SU-DHL-6 (cell line): ENCODE measurements around the gene SERPINC1.

Source experiments
- H2AFZ ChIP-seq: fragments of 200-600 bp; sonication (generic); 2 replicates; pipeline ENCODE4 v1.6.1; 2014; ENCODE audit warnings: low read depth, mild to moderate bottlenecking, moderate library complexity, mixed read lengths, antibody characterized with exemption, low read length; ENCODE audit not compliant: severe bottlenecking
- H3F3A ChIP-seq: fragments of 200-600 bp; shearing (Covaris generic); 2 replicates; pipeline ENCODE4 v1.6.0; 2016; ENCODE audit warnings: antibody characterized with exemption, mild to moderate bottlenecking; ENCODE audit not compliant: insufficient read depth
- H3K27ac ChIP-seq: fragments of 200-600 bp; sonication (generic); 2 replicates; pipeline ENCODE4 v1.5.1; 2016; ENCODE audit warnings: low read depth, mild to moderate bottlenecking, low read length, moderate library complexity, mixed read lengths
- H3K27me3 ChIP-seq: fragments of 200-600 bp; sonication (generic), shearing (Covaris generic); 2 replicates; pipeline ENCODE4 v1.6.0; 2014; ENCODE audit warnings: mild to moderate bottlenecking, low read length
- H3K36me3 ChIP-seq: fragments of 200-600 bp; sonication (generic); 2 replicates; pipeline ENCODE4 v1.6.1; 2014; ENCODE audit warnings: mild to moderate bottlenecking, low read length, mixed read lengths
- H3K4me2 ChIP-seq: fragments of 300-600, 200-600 bp; shearing (Covaris generic), sonication (generic); 2 replicates; pipeline ENCODE4 v1.6.0; 2014; ENCODE audit warnings: low read length, low read depth, mild to moderate bottlenecking; ENCODE audit not compliant: poor library complexity, severe bottlenecking
- H3K4me3 ChIP-seq: fragments of 200-600 bp; sonication (generic); 2 replicates; pipeline ENCODE4 v1.5.1; 2014; ENCODE audit warnings: antibody characterized with exemption, low read length, mild to moderate bottlenecking, mixed read lengths; ENCODE audit not compliant: insufficient read depth, poor library complexity, severe bottlenecking
- H3K79me2 ChIP-seq: fragments of 200-600 bp; sonication (generic); 2 replicates; pipeline ENCODE4 v1.6.1; 2014; ENCODE audit warnings: mild to moderate bottlenecking, low read length, moderate library complexity; ENCODE audit not compliant: insufficient read depth
- H3K9ac ChIP-seq: fragments of 200-600 bp; sonication (generic); 2 replicates; pipeline ENCODE4 v1.7.0; 2014; ENCODE audit warnings: mild to moderate bottlenecking, low read length
- H3K9me2 ChIP-seq: fragments of 200-600 bp; sonication (generic); replicated peaks from 2 replicates; pipeline ENCODE4 v1.6.1; 2014; ENCODE audit warnings: low read length; ENCODE audit not compliant: insufficient read depth
- H3K9me3 ChIP-seq: fragments of 200-600 bp; sonication (generic); 2 replicates; pipeline ENCODE4 v1.6.1; 2014; ENCODE audit warnings: low read length, mixed read lengths; ENCODE audit not compliant: insufficient read depth
- H4K20me1 ChIP-seq: fragments of 200-600 bp; sonication (generic); 2 replicates; pipeline ENCODE4 v1.6.1; 2014; ENCODE audit warnings: low read depth, mild to moderate bottlenecking, antibody characterized with exemption, low read length, moderate library complexity, mixed read lengths
- EZH2phosphoT487 ChIP-seq: fragments of 200-600 bp; sonication (generic), shearing (Covaris generic); conservative IDR thresholded peaks from 2 replicates; pipeline ENCODE4 v1.6.1; 2018; ENCODE audit warnings: mild to moderate bottlenecking, antibody characterized with exemption, low read length, moderate library complexity, mixed read lengths
- TF ChIP-seq, protein P1 (sequence below): fragments of 200-600 bp; sonication (generic); IDR thresholded peaks from one replicate; pipeline ENCODE4 v1.5.1; 2017; ENCODE audit warnings: antibody characterized with exemption, mild to moderate bottlenecking, low read length, moderate library complexity; ENCODE audit not compliant: insufficient read depth, poor library complexity, severe bottlenecking

Gene SERPINC1

DNA sequence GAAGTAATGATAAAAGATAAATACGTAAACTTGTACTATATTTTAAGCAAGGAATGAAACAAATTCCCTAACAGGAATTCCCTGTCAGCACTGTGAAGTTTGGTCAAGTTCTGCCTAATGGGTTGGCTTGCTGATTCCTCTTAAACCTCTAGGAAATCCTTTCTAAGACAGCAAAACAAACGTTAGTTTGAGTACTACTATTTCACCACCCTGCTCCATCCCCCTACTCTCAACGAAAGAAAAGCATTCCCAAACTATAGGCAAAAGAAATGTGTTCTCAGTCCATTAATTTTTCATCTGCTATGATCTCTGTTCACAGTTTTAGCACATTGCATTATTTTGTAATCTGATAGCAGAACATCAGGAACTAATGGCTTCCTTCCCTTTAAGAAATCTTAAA, 16.1 kb downstream of the SERPINC1 start:
- H3F3A ChIP-seq = no peaks in the 10 kb centered on the region
- no peak overlapping the region for H2AFZ ChIP-seq
- no peaks in the 10 kb centered on the region for H3K36me3 ChIP-seq
- H3K4me3 ChIP-seq = no peak overlapping the region
- no peaks in the 10 kb centered on the region for H4K20me1 ChIP-seq
- H3K9me2 ChIP-seq = no peaks in the 10 kb centered on the region
- no peak overlapping the region for H3K27ac ChIP-seq
- H3K9me3 ChIP-seq = no peaks in the 10 kb centered on the region
- H3K9ac ChIP-seq = no peak overlapping the region
- H3K79me2 ChIP-seq = no peaks in the 10 kb centered on the region
- H3K4me2 ChIP-seq = no peak overlapping the region
- H3K27me3 ChIP-seq = no peaks in the 10 kb centered on the region
- TF ChIP-seq EZH2phosphoT487 = no peak
- TF ChIP-seq, protein P1, sequence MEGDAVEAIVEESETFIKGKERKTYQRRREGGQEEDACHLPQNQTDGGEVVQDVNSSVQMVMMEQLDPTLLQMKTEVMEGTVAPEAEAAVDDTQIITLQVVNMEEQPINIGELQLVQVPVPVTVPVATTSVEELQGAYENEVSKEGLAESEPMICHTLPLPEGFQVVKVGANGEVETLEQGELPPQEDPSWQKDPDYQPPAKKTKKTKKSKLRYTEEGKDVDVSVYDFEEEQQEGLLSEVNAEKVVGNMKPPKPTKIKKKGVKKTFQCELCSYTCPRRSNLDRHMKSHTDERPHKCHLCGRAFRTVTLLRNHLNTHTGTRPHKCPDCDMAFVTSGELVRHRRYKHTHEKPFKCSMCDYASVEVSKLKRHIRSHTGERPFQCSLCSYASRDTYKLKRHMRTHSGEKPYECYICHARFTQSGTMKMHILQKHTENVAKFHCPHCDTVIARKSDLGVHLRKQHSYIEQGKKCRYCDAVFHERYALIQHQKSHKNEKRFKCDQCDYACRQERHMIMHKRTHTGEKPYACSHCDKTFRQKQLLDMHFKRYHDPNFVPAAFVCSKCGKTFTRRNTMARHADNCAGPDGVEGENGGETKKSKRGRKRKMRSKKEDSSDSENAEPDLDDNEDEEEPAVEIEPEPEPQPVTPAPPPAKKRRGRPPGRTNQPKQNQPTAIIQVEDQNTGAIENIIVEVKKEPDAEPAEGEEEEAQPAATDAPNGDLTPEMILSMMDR = no peak

DNA sequence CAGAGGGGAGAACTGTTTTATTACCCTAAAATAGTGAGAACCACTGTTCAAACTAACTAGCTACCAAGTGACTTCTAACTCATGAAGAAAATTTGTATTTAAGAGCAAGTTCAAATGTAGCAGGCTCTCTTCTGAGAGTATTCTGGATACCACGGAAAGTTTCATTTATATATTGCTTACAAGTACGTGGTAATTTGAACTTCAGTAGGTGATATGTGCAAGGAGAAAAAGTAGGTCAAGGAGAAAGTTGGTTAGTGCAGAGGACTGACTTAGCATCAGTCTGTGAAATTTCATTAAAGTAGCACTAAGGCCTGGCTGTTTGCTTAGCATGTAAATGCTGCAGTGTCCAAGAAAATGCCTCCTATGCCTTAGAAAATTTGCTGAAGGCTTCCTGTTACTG, 16.7 kb downstream of the SERPINC1 start:
- TF ChIP-seq, protein P1 = no peak
- no peak for TF ChIP-seq EZH2phosphoT487

DNA sequence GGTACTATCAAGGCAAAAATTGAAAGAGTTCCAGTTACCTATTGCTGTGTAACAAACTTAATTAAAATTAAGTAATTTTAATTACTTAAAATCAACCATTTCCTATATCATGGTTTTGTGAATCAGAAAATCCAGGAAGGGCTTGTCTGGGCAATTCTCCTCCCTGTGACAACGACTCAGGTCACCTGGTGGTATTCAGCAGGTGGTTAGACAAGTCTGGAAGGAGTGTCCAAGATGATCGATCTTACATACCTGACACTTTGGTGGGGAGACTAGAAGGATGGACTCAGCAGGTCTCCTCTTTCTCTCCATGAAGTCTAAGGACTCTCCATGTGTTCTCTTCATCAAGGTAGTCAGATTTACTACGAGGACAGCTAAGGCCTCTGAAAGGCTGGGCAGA, 22.9 kb downstream of the SERPINC1 start:
- H3K9ac ChIP-seq = no peak overlapping the region
- no peaks in the 10 kb centered on the region for H3K9me2 ChIP-seq
- no peaks in the 10 kb centered on the region for H3K79me2 ChIP-seq
- H3K4me2 ChIP-seq = no peak overlapping the region
- no peak overlapping the region for H3K27ac ChIP-seq
- H4K20me1 ChIP-seq = no peaks in the 10 kb centered on the region
- no peaks in the 10 kb centered on the region for H3K27me3 ChIP-seq
- no peak overlapping the region for H3K4me3 ChIP-seq
- no peak for TF ChIP-seq EZH2phosphoT487
- TF ChIP-seq, protein P1 = no peak
- no peaks in the 10 kb centered on the region for H3K9me3 ChIP-seq
- no peaks in the 10 kb centered on the region for H3K36me3 ChIP-seq
- H3F3A ChIP-seq = no peaks in the 10 kb centered on the region
- no peak overlapping the region for H2AFZ ChIP-seq

More for the DNA sequence above, 16.7 kb downstream of the SERPINC1 start:
- H3K4me3 ChIP-seq = no peak overlapping the region
- no peak overlapping the region for H3K27ac ChIP-seq
- no peaks in the 10 kb centered on the region for H3F3A ChIP-seq
- H2AFZ ChIP-seq = no peak overlapping the region
- H3K4me2 ChIP-seq = no peak overlapping the region
- no peaks in the 10 kb centered on the region for H3K27me3 ChIP-seq
- H3K9me2 ChIP-seq = no peaks in the 10 kb centered on the region
- H3K36me3 ChIP-seq = no peaks in the 10 kb centered on the region
- no peaks in the 10 kb centered on the region for H3K79me2 ChIP-seq
- no peaks in the 10 kb centered on the region for H4K20me1 ChIP-seq
- no peak overlapping the region for H3K9ac ChIP-seq
- no peaks in the 10 kb centered on the region for H3K9me3 ChIP-seq

DNA sequence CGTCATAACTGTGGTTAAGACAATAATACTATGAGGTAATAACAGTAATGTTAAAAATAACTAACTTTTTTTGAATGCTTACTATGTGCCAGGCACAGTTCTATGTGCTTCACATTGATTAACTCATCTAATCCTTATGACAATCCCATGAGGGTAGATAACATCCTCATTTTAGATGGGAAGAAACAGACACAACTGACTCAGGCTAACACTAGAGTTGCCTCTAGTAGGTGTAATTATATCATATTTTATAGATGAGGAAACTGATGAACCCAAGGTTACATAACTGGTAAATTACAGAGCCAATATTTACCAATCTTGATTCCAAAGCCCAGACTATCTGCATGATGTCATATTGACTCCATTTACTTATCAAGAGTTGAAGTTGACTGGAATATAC, 23.5 kb downstream of the SERPINC1 start:
- H2AFZ ChIP-seq = no peak overlapping the region
- no peaks in the 10 kb centered on the region for H3K9me3 ChIP-seq
- TF ChIP-seq, protein P1 = no peak
- no peak for TF ChIP-seq EZH2phosphoT487
- H3K79me2 ChIP-seq = no peaks in the 10 kb centered on the region
- H3K4me2 ChIP-seq = no peak overlapping the region
- H3K4me3 ChIP-seq = no peak overlapping the region
- no peaks in the 10 kb centered on the region for H3K9me2 ChIP-seq
- no peaks in the 10 kb centered on the region for H4K20me1 ChIP-seq
- no peak overlapping the region for H3K27ac ChIP-seq
- no peaks in the 10 kb centered on the region for H3F3A ChIP-seq
- H3K27me3 ChIP-seq = no peaks in the 10 kb centered on the region
- H3K9ac ChIP-seq = no peak overlapping the region
- no peaks in the 10 kb centered on the region for H3K36me3 ChIP-seq
